ENCODE measurements around the gene PDE8A.

GRCh38 chr15:85029221-85029620 lies 47.6 kb downstream of the PDE8A start:
- TF ChIP-seq CTCF (conservative IDR thresholded peaks at IDR 0.05; ENCODE audit: low read length): no peak
- no peak for TF ChIP-seq EZH2phosphoT487 (IDR thresholded peaks at IDR 0.05; ENCODE audit: borderline replicate concordance, low read depth, low read length)
